HepG2 (cell line): ENCODE data around the gene CTIF. TPM values are rescaled to one million over a fixed set of nuclear protein-coding genes. Genes with fewer than 3 reads are reported as not detected.

Source experiments
- ATAC-seq: fragments of 200-7000 bp; cut with Tn5 transposase; 3 replicates; pipeline ENCODE4 v1.9.1; 2020; ENCODE audit warnings: mild to moderate bottlenecking, moderate library complexity
- BruUV-seq: library from RNA; stranded (reverse); fragments of 400-500 nt; replicated peaks from 2 replicates; lab custom pipeline; 2021; lab: Mats Ljungman, UMichigan
- CTCF ChIA-PET: fragments of 300-600 bp; formaldehyde crosslinking; extraction: SDS; loops from one replicate; lab custom pipeline; 2021; ENCODE audit warnings: low total read pairs, inconsistent platforms, low intra/inter-chr PET ratio; lab: Yijun Ruan, JAX
- POLR2A ChIA-PET: fragments of 350-600 bp; sonication (Branson Sonifier 250); formaldehyde crosslinking; loops from one replicate; lab custom pipeline; 2020; ENCODE audit warnings: antibody characterized with exemption, inconsistent platforms; lab: Yijun Ruan, JAX
- DNase-seq: peaks from one replicate; pipeline ENCODE4 v3.0.0-alpha.2; 2015; ENCODE audit warnings: low spot score
- FAIRE-seq: peaks from 3 replicates; lab custom pipeline; 2011; peaks lifted over from hg19 to GRCh38; lab: Jason Lieb, UNC
- H2AFZ ChIP-seq: one replicate; pipeline ENCODE4 v1.6.1; 2011; ENCODE audit warnings: low read length, inconsistent platforms
- H3K27ac ChIP-seq: fragments of 300-600 bp; 3 replicates; pipeline ENCODE4 v1.8.0; 2011; ENCODE audit warnings: mixed run types, mild to moderate bottlenecking, mixed read lengths, low read length, inconsistent platforms; ENCODE audit not compliant: insufficient read depth; ENCODE audit errors: extremely low read length
- H3K27me3 ChIP-seq, 2 experiments: fragments of 200-600 bp in 1 of 2; 2 replicates in 1 of 2; 3 replicates in 1 of 2; pipeline versions ENCODE4 v1.6.0 to v1.8.0; 2011; ENCODE audit warnings: low read length in 2 of 2, mild to moderate bottlenecking in 2 of 2, moderate library complexity in 2 of 2, inconsistent platforms in 1 of 2; ENCODE audit not compliant: insufficient read depth in 2 of 2, control insufficient read depth in 1 of 2
- H3K36me3 ChIP-seq, 2 experiments: fragments of 200-600 bp in 1 of 2; replicated peaks in 1 of 2; 2 replicates in 1 of 2; 3 replicates in 1 of 2; pipeline versions ENCODE4 v1.5.1 to v1.8.0; 2011; ENCODE audit warnings: low read length in 2 of 2, inconsistent platforms in 1 of 2; ENCODE audit not compliant: insufficient read depth in 2 of 2, control insufficient read depth in 1 of 2
- H3K4me1 ChIP-seq: 2 replicates; pipeline ENCODE4 v1.5.1; 2012; ENCODE audit warnings: low read length, inconsistent platforms; ENCODE audit not compliant: insufficient read depth
- H3K4me2 ChIP-seq: 2 replicates; pipeline ENCODE4 v1.6.0; 2011; ENCODE audit warnings: low read depth, low read length, inconsistent platforms
- H3K4me3 ChIP-seq, 3 experiments: fragments of 200-600 bp in 1 of 3; sonication (generic), shearing (Covaris generic) in 1 of 3; replicated peaks in 1 of 3; 2 replicates each; pipeline ENCODE4 v1.5.1; 2011 to 2016; ENCODE audit warnings: low read length in 3 of 3, inconsistent platforms in 2 of 3, low read depth in 2 of 3, mild to moderate bottlenecking in 2 of 3, control low read depth in 1 of 3, mixed read lengths in 1 of 3; ENCODE audit not compliant: insufficient read depth in 1 of 3
- H3K79me2 ChIP-seq: one replicate; pipeline ENCODE4 v1.6.1; 2011; ENCODE audit warnings: low read length, inconsistent platforms; ENCODE audit not compliant: insufficient read depth
- H3K9ac ChIP-seq: 2 replicates; pipeline ENCODE4 v1.6.0; 2011; ENCODE audit warnings: mild to moderate bottlenecking, low read depth, low read length, inconsistent platforms; ENCODE audit not compliant: insufficient read depth
- H3K9me3 ChIP-seq: 2 replicates; pipeline ENCODE4 v1.5.1; 2012; ENCODE audit warnings: mild to moderate bottlenecking, low read length
- H4K20me1 ChIP-seq: 2 replicates; pipeline ENCODE4 v1.6.0; 2011; ENCODE audit warnings: inconsistent platforms, mild to moderate bottlenecking, low read length, moderate library complexity; ENCODE audit not compliant: insufficient read depth
- ATM ChIP-seq: fragments of 450-650 bp; IDR thresholded peaks from 2 replicates; pipeline ENCODE4 v1.7.1; 2017; ENCODE audit warnings: mild to moderate bottlenecking, borderline replicate concordance
- PAF1 ChIP-seq: IDR thresholded peaks from 2 replicates; pipeline ENCODE4 v1.6.1; 2016; ENCODE audit warnings: missing genetic modification reagents, missing compliant biosample characterization
- REL ChIP-seq: sonication (generic); formaldehyde crosslinking; conservative IDR thresholded peaks from 2 replicates; pipeline ENCODE4 v1.8.0; 2022; ENCODE audit warnings: mild to moderate bottlenecking, missing genetic modification reagents, moderate library complexity
- SNAPC2 ChIP-seq: sonication (generic); formaldehyde crosslinking; IDR thresholded peaks from 2 replicates; pipeline ENCODE4 v1.8.1; 2022; ENCODE audit warnings: mild to moderate bottlenecking, missing genetic modification reagents
- ZNF160 ChIP-seq: sonication (generic); formaldehyde crosslinking; IDR thresholded peaks from 2 replicates; pipeline ENCODE4 v1.8.0; 2022; ENCODE audit warnings: mild to moderate bottlenecking, inconsistent platforms, missing genetic modification reagents
- ZNF180 ChIP-seq: sonication (generic); formaldehyde crosslinking; IDR thresholded peaks from 2 replicates; pipeline ENCODE4 v1.4.0; 2020; ENCODE audit warnings: low read depth, missing genetic modification reagents, borderline replicate concordance
- ZNF557 ChIP-seq: sonication (generic); formaldehyde crosslinking; IDR thresholded peaks from 2 replicates; pipeline ENCODE4 v1.4.0; 2020; ENCODE audit warnings: missing genetic modification reagents
- ZSCAN21 ChIP-seq: sonication (generic); formaldehyde crosslinking; IDR thresholded peaks from 2 replicates; pipeline ENCODE4 v1.8.0; 2022; ENCODE audit warnings: mild to moderate bottlenecking, missing genetic modification reagents, moderate library complexity, borderline replicate concordance
- ZZZ3 ChIP-seq: sonication (generic); formaldehyde crosslinking; IDR thresholded peaks from 2 replicates; pipeline ENCODE4 v1.4.0; 2020; ENCODE audit warnings: missing genetic modification reagents, mild to moderate bottlenecking, borderline replicate concordance
- WGBS: methylation state at CpG from one replicate; pipeline ENCODE4 v1.1.6; 2017; ENCODE audit warnings: low lambda C conversion rate; 5-methylcytosine and 5-hydroxymethylcytosine counted together
- in situ Hi-C: cut with HindIII; loops from 2 replicates; pipeline ENCODE4 v1.10.0; 2017; ENCODE audit warnings: low pct_unique_long_range_greater_than_20kb; ENCODE audit not compliant: extremely low pct_ligation_motif_present
- intact Hi-C: fragments of 100-400 bp; cut with micrococcal nuclease; formaldehyde crosslinking; loops from one replicate; pipeline ENCODE4 v1.10.0; 2022; ENCODE audit not compliant: unreplicated experiment
- polyA plus RNA-seq, 8 experiments: library from polyadenylated mRNA; depleted of rRNA in 3 of 8; stranded (reverse) in 7 of 8; unstranded in 1 of 8; fragments of >200 nt; fragmentation: Illumina TruSeq in 4 of 8; extraction: Trizol in 4 of 8; gene quantifications; 2 replicates each; pipeline versions ENCODE4 v1.2.1 to v1.2.3, GENCODE V29; 2011 to 2016; ENCODE audit warnings: low read depth in 4 of 8, missing spikeins in 1 of 8, mixed read lengths in 1 of 8; ENCODE audit not compliant: insufficient read depth in 1 of 8
- total RNA-seq, 5 experiments: library from RNA; depleted of rRNA; stranded (reverse); fragments of >200 nt; fragmentation: Illumina TruSeq; extraction: Trizol; gene quantifications; 2 replicates each; pipeline ENCODE4 v1.2.3, GENCODE V29; 2016; ENCODE audit warnings: low read depth in 1 of 5

The CTIF gene
- total and polyA plus RNA-seq, 2 of the 13 experiments (the other 11 are each of a cell fraction or from before 2014, with no cell fraction given), result 18.2 to 28.0 TPM

- Histone ChIP-seq H2AFZ (no peak overlapping the region), H3K27me3 (no peaks in the 10 kb centered on the region), H3K27ac (no peak overlapping the region), H3K36me3 (no peaks in the 10 kb centered on the region), H3K79me2 (no peaks in the 10 kb centered on the region), H3K4me3 (no peak overlapping the region), H3K4me2 (0 out of 2 replicates have a peak overlapping the region, but pooled peaks have one; percentile 2), H4K20me1 (no peaks in the 10 kb centered on the region), H3K9ac (no peak overlapping the region), H3K9me3 (no peaks in the 10 kb centered on the region), H3K4me1 (peaks cover 37% of the 10 kb centered on the region)
- FAIRE-seq, result no peak
- in situ Hi-C loops (loop anchor here (5.0 kb wide), 1 partner anchor 44 kb away; the partner anchor contains the start of gene CTIF), intact Hi-C loops (no loop called here)
- BruUV-seq, result no TSS peak
- 16% methylated on average over 2 of the region's 2 CpGs for WGBS
- no peak for ATAC-seq
- DNase-seq, result no peak
- ChIA-PET POLR2A (interaction anchor here (1.2 kb wide), 1 partner anchor 45 kb away, joined by 4 read pairs; the partner anchor contains the start of gene CTIF), CTCF (no interaction called here)
- TF ChIP-seq ATM, result no peak
- no peak for TF ChIP-seq ZZZ3 (CRISPR knock-in tag)
- no peak for TF ChIP-seq SNAPC2
- no peak for TF ChIP-seq ZNF557
- no peak for TF ChIP-seq ZNF180 (CRISPR knock-in tag)
- TF ChIP-seq PAF1 (CRISPR knock-in tag), result no peak
- TF ChIP-seq ZSCAN21, result no peak
- no peak for TF ChIP-seq REL (CRISPR knock-in tag)
These were observed 45.2 kb upstream of the CTIF start for GRCh38 chr18:48493434-48494230.

- Histone ChIP-seq H3K4me1 (peaks cover 9% of the 10 kb centered on the region), H3K9me3 (no peaks in the 10 kb centered on the region), H3K27me3 (no peaks in the 10 kb centered on the region; a peak in 1 of 5 replicates), H3K27ac (no peak overlapping the region), H4K20me1 (no peaks in the 10 kb centered on the region), H3K4me3 (no peak overlapping the region), H3K4me2 (no peak overlapping the region), H3K36me3 (no peaks in the 10 kb centered on the region), H3K9ac (no peak overlapping the region), H2AFZ (no peak overlapping the region), H3K79me2 (no peaks in the 10 kb centered on the region)
- no peak for ATAC-seq
- in situ Hi-C loops (no loop called here), intact Hi-C loops (no loop called here)
- no TSS peak for BruUV-seq
- no peak for DNase-seq
- ChIA-PET CTCF (no interaction called here), POLR2A (no interaction called here)
- no peak for TF ChIP-seq SNAPC2
- peak; percentile 71; the same call in 1 of the 2 replicates for TF ChIP-seq ZNF160 (CRISPR knock-in tag)
- no peak for FAIRE-seq
These were observed 41.0 kb upstream of the CTIF start for GRCh38 chr18:48497863-48498262.
